Erythroblast (primary cell): ENCODE results near the gene NXPE1.

ENCODE experiments used
- GATA1 ChIP-seq: IDR thresholded peaks from 2 replicates; pipeline ENCODE4 v1.6.1; 2011; ENCODE audit warnings: low read depth, mild to moderate bottlenecking, control low read depth, low read length, moderate library complexity
- POLR2A ChIP-seq: IDR thresholded peaks from 2 replicates; pipeline ENCODE4 v1.6.1; 2011; ENCODE audit warnings: mild to moderate bottlenecking, low read length

DNA sequence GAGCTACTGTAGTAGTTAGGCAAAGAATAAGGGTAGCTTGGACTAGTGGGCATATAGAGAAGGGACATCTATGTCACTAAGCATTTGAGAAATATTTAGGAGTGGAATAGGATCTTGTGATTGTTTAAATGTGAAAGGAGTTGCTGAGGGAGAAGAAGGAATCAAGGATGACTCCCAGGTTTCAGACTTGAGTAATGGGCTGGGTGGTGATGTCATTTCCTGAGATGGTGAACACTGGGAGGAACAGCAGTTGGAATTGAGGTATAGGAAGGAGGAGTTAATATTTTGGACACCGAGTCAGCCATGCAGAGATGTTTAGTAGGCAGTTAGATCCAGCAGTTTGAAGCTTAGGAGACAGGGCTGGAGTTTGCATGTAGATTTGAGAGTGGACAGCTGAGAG lies 80.3 kb downstream of the NXPE1 start:
- TF ChIP-seq POLR2A: no peak
- TF ChIP-seq GATA1: no peak
